Measurements from ENCODE around the gene DEFB132.

The DEFB132 gene

GRCh38 chr20:308427-309038 is 51.0 kb downstream of the DEFB132 start:
- H3K4me1 ChIP-seq (ENCODE audit: low read depth, poor library complexity, severe bottlenecking) = no peaks in the 10 kb centered on the region
- no peak overlapping the region for H3K9ac ChIP-seq
- H3K79me2 ChIP-seq (ENCODE audit: insufficient read depth, low read depth) = no peaks in the 10 kb centered on the region
- H3K27ac ChIP-seq = no peak overlapping the region
- no peak overlapping the region for H3K4me2 ChIP-seq
- TF ChIP-seq, protein P1, sequence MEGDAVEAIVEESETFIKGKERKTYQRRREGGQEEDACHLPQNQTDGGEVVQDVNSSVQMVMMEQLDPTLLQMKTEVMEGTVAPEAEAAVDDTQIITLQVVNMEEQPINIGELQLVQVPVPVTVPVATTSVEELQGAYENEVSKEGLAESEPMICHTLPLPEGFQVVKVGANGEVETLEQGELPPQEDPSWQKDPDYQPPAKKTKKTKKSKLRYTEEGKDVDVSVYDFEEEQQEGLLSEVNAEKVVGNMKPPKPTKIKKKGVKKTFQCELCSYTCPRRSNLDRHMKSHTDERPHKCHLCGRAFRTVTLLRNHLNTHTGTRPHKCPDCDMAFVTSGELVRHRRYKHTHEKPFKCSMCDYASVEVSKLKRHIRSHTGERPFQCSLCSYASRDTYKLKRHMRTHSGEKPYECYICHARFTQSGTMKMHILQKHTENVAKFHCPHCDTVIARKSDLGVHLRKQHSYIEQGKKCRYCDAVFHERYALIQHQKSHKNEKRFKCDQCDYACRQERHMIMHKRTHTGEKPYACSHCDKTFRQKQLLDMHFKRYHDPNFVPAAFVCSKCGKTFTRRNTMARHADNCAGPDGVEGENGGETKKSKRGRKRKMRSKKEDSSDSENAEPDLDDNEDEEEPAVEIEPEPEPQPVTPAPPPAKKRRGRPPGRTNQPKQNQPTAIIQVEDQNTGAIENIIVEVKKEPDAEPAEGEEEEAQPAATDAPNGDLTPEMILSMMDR (conservative IDR thresholded peaks at IDR 0.05; ENCODE audit: low read depth, low read length) = no peak
- H4K20me1 ChIP-seq (ENCODE audit: insufficient read depth) = no peaks in the 10 kb centered on the region
- H3K27me3 ChIP-seq (ENCODE audit: insufficient read depth, low read depth) = no peaks in the 10 kb centered on the region
- H3K36me3 ChIP-seq (ENCODE audit: insufficient read depth) = no peaks in the 10 kb centered on the region
- H2AFZ ChIP-seq (ENCODE audit: low read depth) = no peak overlapping the region
- H3K4me3 ChIP-seq (IDR thresholded peaks at IDR 0.05; ENCODE audit: insufficient read depth, low read depth, low read length) = no peak overlapping the region

- TF ChIP-seq, protein P1 (conservative IDR thresholded peaks at IDR 0.05; ENCODE audit: low read depth, low read length) = no peak
- Histone ChIP-seq H3K36me3 (ENCODE audit: insufficient read depth) (no peaks in the 10 kb centered on the region), H3K27ac (no peak overlapping the region), H3K79me2 (ENCODE audit: insufficient read depth, low read depth) (no peaks in the 10 kb centered on the region), H3K4me2 (no peak overlapping the region), H3K4me3 (IDR thresholded peaks at IDR 0.05; ENCODE audit: insufficient read depth, low read depth, low read length) (no peak overlapping the region), H3K27me3 (ENCODE audit: insufficient read depth, low read depth) (no peaks in the 10 kb centered on the region), H3K9ac (no peak overlapping the region), H2AFZ (ENCODE audit: low read depth) (no peak overlapping the region), H3K4me1 (ENCODE audit: low read depth, poor library complexity, severe bottlenecking) (no peaks in the 10 kb centered on the region), H4K20me1 (ENCODE audit: insufficient read depth) (no peaks in the 10 kb centered on the region)
Measured at GRCh38 chr20:309306-309840, 51.8 kb downstream of the DEFB132 start.

DNA sequence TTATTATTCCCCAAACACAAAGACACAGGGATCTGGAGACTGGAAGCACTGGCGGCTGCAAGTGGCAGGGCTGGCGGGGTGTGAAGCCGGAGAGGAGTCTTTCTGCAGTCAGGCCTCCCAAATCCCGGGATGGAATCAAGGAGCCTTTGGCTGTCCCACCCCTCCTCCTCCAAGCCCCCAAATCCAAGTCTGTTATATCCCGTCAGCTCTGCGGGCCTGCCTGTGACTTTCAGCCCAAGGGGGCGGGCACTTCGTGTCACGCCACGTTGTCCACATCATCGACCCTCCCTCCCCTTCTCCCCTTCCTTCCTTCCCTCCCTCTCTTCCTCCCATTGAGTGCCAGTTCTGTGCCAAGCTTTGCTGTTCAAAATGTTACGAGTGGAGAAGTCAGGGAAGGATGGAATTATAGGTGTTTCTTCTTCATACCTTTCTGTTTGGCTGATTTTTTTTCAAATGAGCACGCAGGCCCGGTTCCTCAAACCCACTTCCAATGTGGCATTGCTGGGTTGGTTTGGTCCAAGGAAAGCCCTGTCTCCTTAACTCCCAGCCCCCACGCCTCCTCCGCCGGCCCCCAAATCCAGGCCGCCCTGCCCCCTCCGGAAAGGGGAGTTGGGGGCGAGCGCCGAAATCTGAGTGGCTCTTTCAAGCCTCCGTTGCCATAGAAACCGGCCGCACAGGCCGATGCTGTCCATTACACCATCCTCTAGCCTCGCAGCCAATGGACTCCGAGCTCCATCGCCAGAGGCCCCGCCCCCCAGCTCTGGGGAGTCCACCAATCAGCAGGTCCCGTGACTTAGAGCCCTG is 52.5 kb downstream of the DEFB132 start:
- H4K20me1 ChIP-seq (ENCODE audit: insufficient read depth) = no peaks in the 10 kb centered on the region
- H3K27ac ChIP-seq = no peak overlapping the region
- H3K36me3 ChIP-seq (ENCODE audit: insufficient read depth) = no peaks in the 10 kb centered on the region
- no peaks in the 10 kb centered on the region for H3K27me3 ChIP-seq (ENCODE audit: insufficient read depth, low read depth)
- H3K4me3 ChIP-seq (IDR thresholded peaks at IDR 0.05; ENCODE audit: insufficient read depth, low read depth, low read length) = no peak overlapping the region
- no peaks in the 10 kb centered on the region for H3K79me2 ChIP-seq (ENCODE audit: insufficient read depth, low read depth)
- no peak overlapping the region for H3K4me2 ChIP-seq
- no peaks in the 10 kb centered on the region for H3K4me1 ChIP-seq (ENCODE audit: low read depth, poor library complexity, severe bottlenecking)
- H3K9ac ChIP-seq = no peak overlapping the region
- TF ChIP-seq, protein P1 (conservative IDR thresholded peaks at IDR 0.05; ENCODE audit: low read depth, low read length) = no peak
- no peak overlapping the region for H2AFZ ChIP-seq (ENCODE audit: low read depth)

GRCh38 chr20:310645-311044 is 53.1 kb downstream of the DEFB132 start:
- Histone ChIP-seq H3K36me3 (ENCODE audit: insufficient read depth) (no peaks in the 10 kb centered on the region), H2AFZ (ENCODE audit: low read depth) (no peak overlapping the region), H3K4me2 (no peak overlapping the region), H4K20me1 (ENCODE audit: insufficient read depth) (no peaks in the 10 kb centered on the region), H3K27me3 (ENCODE audit: insufficient read depth, low read depth) (no peaks in the 10 kb centered on the region), H3K4me3 (IDR thresholded peaks at IDR 0.05; ENCODE audit: insufficient read depth, low read depth, low read length) (no peak overlapping the region), H3K4me1 (ENCODE audit: low read depth, poor library complexity, severe bottlenecking) (no peaks in the 10 kb centered on the region), H3K27ac (no peak overlapping the region), H3K9ac (no peak overlapping the region), H3K79me2 (ENCODE audit: insufficient read depth, low read depth) (no peaks in the 10 kb centered on the region)
- TF ChIP-seq, protein P1 (conservative IDR thresholded peaks at IDR 0.05; ENCODE audit: low read depth, low read length) = no peak

Data from KMS-11 (cell line).